Hematopoietic multipotent progenitor cell treated with erythropoietin and hydrocortisone succinate and interleukin-3 and kit ligand, for 6 days (in vitro differentiated cells): ENCODE measurements around the gene MTCH1.

Experiments used
- DNase-seq: peaks from one replicate; pipeline ENCODE4 v3.0.0-alpha.2; 2015

The MTCH1 gene

GRCh38 chr6:36985808-36986703 is at the start of gene MTCH1:
MTCH1 (minus strand) TSS chr6:36986196; CDS start chr6:36986173, 23 bp downstream.
- peak; percentile 94 for DNase-seq

GRCh38 chr6:37033819-37034795 is 48.1 kb upstream of the MTCH1 start:
- no peak for DNase-seq

- DNase-seq: no peak
Observed at GRCh38 chr6:37033255-37033654, 47.3 kb upstream of the MTCH1 start.

GRCh38 chr6:37032239-37032638 is 46.2 kb upstream of the MTCH1 start:
- no peak for DNase-seq

- no peak for DNase-seq
Observed at GRCh38 chr6:37030599-37030998, 44.6 kb upstream of the MTCH1 start.

GRCh38 chr6:37029249-37029971 is 43.4 kb upstream of the MTCH1 start:
- DNase-seq: peak; percentile 88

- DNase-seq: no peak
Observed at GRCh38 chr6:37027811-37028469, 41.9 kb upstream of the MTCH1 start.

GRCh38 chr6:37027036-37027720 is 41.2 kb upstream of the MTCH1 start:
- DNase-seq: no peak

- DNase-seq: no peak
Observed at GRCh38 chr6:37025621-37026466, 39.8 kb upstream of the MTCH1 start.

- DNase-seq: peak; percentile 65
Observed at GRCh38 chr6:37024656-37025337, 38.8 kb upstream of the MTCH1 start.

GRCh38 chr6:37022135-37022863 is 36.3 kb upstream of the MTCH1 start:
- no peak for DNase-seq

GRCh38 chr6:37021356-37022129 is 35.5 kb upstream of the MTCH1 start:
- DNase-seq: peak; percentile 84

GRCh38 chr6:37020812-37021211 is 34.8 kb upstream of the MTCH1 start:
- DNase-seq: no peak

GRCh38 chr6:37020381-37020780 is 34.4 kb upstream of the MTCH1 start:
- no peak for DNase-seq

- DNase-seq: peak; percentile 22
Observed at GRCh38 chr6:37019065-37019450, 33.1 kb upstream of the MTCH1 start.

GRCh38 chr6:37018198-37019064 is 32.4 kb upstream of the MTCH1 start:
- DNase-seq: peak; percentile 98

GRCh38 chr6:37017606-37018197 is 31.7 kb upstream of the MTCH1 start:
- DNase-seq: no peak
